OCI-LY7 (cell line): ENCODE data around the gene ITGA3. TPM values are rescaled to one million over a fixed set of nuclear protein-coding genes. Genes with fewer than 3 reads are reported as not detected.

Experiments used
- BruUV-seq: library from RNA; stranded (reverse); fragments of 400-500 nt; replicated peaks from 2 replicates; lab custom pipeline; 2021; lab: Mats Ljungman, UMichigan
- CTCF ChIA-PET: fragments of 300-600 bp; sonication (Branson Sonifier 250); formaldehyde crosslinking; loops from one replicate; lab custom pipeline; 2022; ENCODE audit warnings: antibody characterized with exemption; ENCODE audit not compliant: unreplicated experiment; lab: Charles Lee
- POLR2A ChIA-PET: fragments of 300-600 bp; sonication (Branson Sonifier 250); formaldehyde crosslinking; loops from one replicate; lab custom pipeline; 2022; ENCODE audit warnings: antibody characterized with exemption; lab: Charles Lee
- DNase-seq: peaks from one replicate; pipeline ENCODE4 v3.0.0-alpha.2; 2015; ENCODE audit warnings: low spot score
- H2AFZ ChIP-seq: fragments of 200-600 bp; sonication (generic), shearing (Covaris generic); 2 replicates; pipeline ENCODE4 v1.6.1; 2014; ENCODE audit warnings: mild to moderate bottlenecking, antibody characterized with exemption, low read length, moderate library complexity
- H3K27ac ChIP-seq: fragments of 200-600 bp; sonication (generic); 2 replicates; pipeline ENCODE4 v1.5.1; 2014; ENCODE audit warnings: mixed run types, low read depth, mild to moderate bottlenecking, moderate library complexity, low read length, inconsistent platforms; ENCODE audit not compliant: poor library complexity, severe bottlenecking
- H3K36me3 ChIP-seq: fragments of 200-600 bp; sonication (generic); 2 replicates; pipeline ENCODE4 v1.6.1; 2014; ENCODE audit warnings: mild to moderate bottlenecking, antibody characterized with exemption, low read length, moderate library complexity, mixed read lengths; ENCODE audit not compliant: insufficient read depth
- H3K4me1 ChIP-seq: fragments of 200-600 bp; sonication (generic); 2 replicates; pipeline ENCODE4 v1.5.1; 2014; ENCODE audit warnings: mild to moderate bottlenecking, low read length; ENCODE audit not compliant: insufficient read depth, poor library complexity, severe bottlenecking
- H3K4me2 ChIP-seq: fragments of 200-600 bp; sonication (generic); 2 replicates; pipeline ENCODE4 v1.6.1; 2014; ENCODE audit warnings: mild to moderate bottlenecking, low read length
- H3K4me3 ChIP-seq: fragments of 200-600 bp; sonication (generic); 2 replicates; pipeline ENCODE4 v1.5.1; 2014; ENCODE audit warnings: mild to moderate bottlenecking, low read depth, low read length; ENCODE audit not compliant: poor library complexity, severe bottlenecking
- H3K79me2 ChIP-seq: fragments of 200-600 bp; sonication (generic); 2 replicates; pipeline ENCODE4 v1.6.1; 2016; ENCODE audit warnings: low read depth, mild to moderate bottlenecking, low read length, moderate library complexity, mixed read lengths; ENCODE audit not compliant: insufficient read depth
- H3K9me2 ChIP-seq: fragments of 200-600 bp; sonication (generic); 2 replicates; pipeline ENCODE4 v1.6.1; 2016; ENCODE audit warnings: mild to moderate bottlenecking, low read length, mixed read lengths; ENCODE audit not compliant: insufficient read depth
- H3K9me3 ChIP-seq: fragments of 200-600 bp; sonication (generic); 2 replicates; pipeline ENCODE4 v1.6.1; 2014; ENCODE audit warnings: mild to moderate bottlenecking, mixed run types, low read length, mixed read lengths
- H4K20me1 ChIP-seq: fragments of 200-600 bp; sonication (generic); 2 replicates; pipeline ENCODE4 v1.6.1; 2014; ENCODE audit warnings: mild to moderate bottlenecking, antibody characterized with exemption, low read length, moderate library complexity, mixed read lengths; ENCODE audit not compliant: insufficient read depth
- CTCF ChIP-seq: fragments of 200-600 bp; sonication (generic); conservative IDR thresholded peaks from 2 replicates; pipeline ENCODE4 v1.5.1; 2014; ENCODE audit warnings: mild to moderate bottlenecking, antibody characterized with exemption, low read length, moderate library complexity, mixed read lengths
- EZH2phosphoT487 ChIP-seq: fragments of 200-600 bp; sonication (generic); IDR thresholded peaks from 2 replicates; pipeline ENCODE4 v1.6.1; 2018; ENCODE audit warnings: low read depth, borderline replicate concordance, mild to moderate bottlenecking, mixed run types, antibody characterized with exemption, low read length, moderate library complexity, mixed read lengths
- intact Hi-C: fragments of 100-400 bp; cut with micrococcal nuclease; formaldehyde crosslinking; loops from one replicate; pipeline ENCODE4 v1.10.0; 2022; ENCODE audit not compliant: unreplicated experiment
- total RNA-seq, 2 experiments: library from RNA; depleted of rRNA in 1 of 2; stranded (reverse); fragments of >200 nt in 1 of 2; shearing (Covaris generic) in 1 of 2; gene quantifications; 2 replicates each; pipeline ENCODE4 v1.2.3, GENCODE V29; 2014 to 2022

Gene ITGA3
- total RNA-seq, 2 experiments from 2014 or later: 15.2 to 30.7 TPM

- Histone ChIP-seq H3K4me2 (no peak overlapping the region), H3K4me1 (no peaks in the 10 kb centered on the region), H3K79me2 (no peaks in the 10 kb centered on the region), H2AFZ (no peak overlapping the region), H3K4me3 (no peak overlapping the region), H3K36me3 (no peaks in the 10 kb centered on the region), H3K9me3 (no peaks in the 10 kb centered on the region), H4K20me1 (no peaks in the 10 kb centered on the region), H3K27ac (no peak overlapping the region), H3K9me2 (no peaks in the 10 kb centered on the region)
- intact Hi-C loops: no loop called here
- no peak for DNase-seq
- ChIA-PET CTCF (no interaction called here), POLR2A (no interaction called here)
- BruUV-seq: no TSS peak
- TF ChIP-seq EZH2phosphoT487: no peak
- no peak for TF ChIP-seq CTCF
Measured at GRCh38 chr17:50113624-50114320, 57.9 kb downstream of the ITGA3 start.

GRCh38 chr17:50114401-50114800 lies 58.5 kb downstream of the ITGA3 start:
- Histone ChIP-seq H3K9me3 (no peaks in the 10 kb centered on the region), H3K27ac (no peak overlapping the region), H4K20me1 (no peaks in the 10 kb centered on the region), H3K4me3 (no peak overlapping the region), H2AFZ (no peak overlapping the region), H3K4me1 (no peaks in the 10 kb centered on the region), H3K79me2 (no peaks in the 10 kb centered on the region), H3K4me2 (no peak overlapping the region), H3K9me2 (no peaks in the 10 kb centered on the region), H3K36me3 (no peaks in the 10 kb centered on the region)
- intact Hi-C loops: no loop called here
- no TSS peak for BruUV-seq
- TF ChIP-seq EZH2phosphoT487 (no peak), CTCF (no peak)
- CTCF ChIA-PET: no interaction called here
- DNase-seq: no peak
- POLR2A ChIA-PET: interaction anchor here (0.5 kb wide), 1 partner anchor 27 kb away, joined by 3 read pairs; no protein-coding TSS in a partner anchor

GRCh38 chr17:50114849-50115357 lies 59.0 kb downstream of the ITGA3 start:
- H3K36me3 ChIP-seq: no peaks in the 10 kb centered on the region
- H3K9me2 ChIP-seq: no peaks in the 10 kb centered on the region
- H3K79me2 ChIP-seq: no peaks in the 10 kb centered on the region
- no peak overlapping the region for H3K4me2 ChIP-seq
- no peak overlapping the region for H2AFZ ChIP-seq
- H3K4me1 ChIP-seq: no peaks in the 10 kb centered on the region
- H3K27ac ChIP-seq: no peak overlapping the region
- H3K9me3 ChIP-seq: no peaks in the 10 kb centered on the region
- no TSS peak for BruUV-seq
- ChIA-PET POLR2A (interaction anchor here (0.5 kb wide), 1 partner anchor 26 kb away, joined by 3 read pairs; no protein-coding TSS in a partner anchor), CTCF (no interaction called here)
- no peak overlapping the region for H3K4me3 ChIP-seq
- DNase-seq: peak; percentile 80
- TF ChIP-seq EZH2phosphoT487: no peak
- peak; percentile 89 for TF ChIP-seq CTCF
- no peaks in the 10 kb centered on the region for H4K20me1 ChIP-seq
- intact Hi-C loops: loop anchor here (1.0 kb wide), 1 partner anchor 46 kb away; no protein-coding TSS in a partner anchor
